GM23338 (cell line): ENCODE results near the gene CFAP126. TPM values are rescaled to one million over a fixed set of nuclear protein-coding genes. Genes with fewer than 3 reads are reported as not detected.
"Not testable (repeated sequence)": the region's sequence is repeated elsewhere in the genome, so short reads cannot be mapped to it uniquely, and the experiment has no call there.

ENCODE experiments used
- ATAC-seq: fragments of 200-7000 bp; cut with Tn5 transposase; 3 replicates; pipeline ENCODE4 v1.9.1; 2020
- DNase-seq: peaks from one replicate; pipeline ENCODE4 v3.0.0-alpha.2; 2015; ENCODE audit warnings: low spot score
- H2AFZ ChIP-seq: fragments of 200-600 bp; sonication (generic); 2 replicates; pipeline ENCODE4 v1.8.0; 2016; ENCODE audit warnings: antibody characterized with exemption, mild to moderate bottlenecking, moderate library complexity
- H3F3A ChIP-seq: fragments of 200-600 bp; sonication (generic); replicated peaks from 2 replicates; pipeline ENCODE4 v1.8.0; 2017; ENCODE audit warnings: antibody characterized with exemption, mixed run types, low read depth
- H3K27ac ChIP-seq: fragments of 200-600 bp; sonication (generic); 2 replicates; pipeline ENCODE4 v1.6.1; 2016; ENCODE audit warnings: low read depth
- H3K27me3 ChIP-seq: fragments of 200-600 bp; sonication (generic); 2 replicates; pipeline ENCODE4 v1.8.0; 2016; ENCODE audit warnings: mild to moderate bottlenecking, mixed run types, moderate library complexity; ENCODE audit not compliant: insufficient read depth
- H3K36me3 ChIP-seq: fragments of 200-600 bp; sonication (generic); 2 replicates; pipeline ENCODE4 v1.8.0; 2016; ENCODE audit warnings: mild to moderate bottlenecking; ENCODE audit not compliant: insufficient read depth
- H3K4me1 ChIP-seq: fragments of 200-600 bp; sonication (generic); 2 replicates; pipeline ENCODE4 v1.8.0; 2016; ENCODE audit warnings: mild to moderate bottlenecking, moderate library complexity; ENCODE audit not compliant: insufficient read depth
- H3K4me2 ChIP-seq: fragments of 200-600 bp; sonication (generic); 2 replicates; pipeline ENCODE4 v1.7.1; 2017; ENCODE audit warnings: mixed run types
- H3K4me3 ChIP-seq: fragments of 200-600 bp; sonication (generic); 2 replicates; pipeline ENCODE4 v1.6.1; 2016; ENCODE audit warnings: mixed run types
- H3K79me2 ChIP-seq: fragments of 200-600 bp; sonication (generic); replicated peaks from 2 replicates; pipeline ENCODE4 v1.8.0; 2017; ENCODE audit warnings: mild to moderate bottlenecking; ENCODE audit not compliant: insufficient read depth
- H3K9me2 ChIP-seq: fragments of 200-600 bp; sonication (generic); 2 replicates; pipeline ENCODE4 v1.8.0; 2017; ENCODE audit not compliant: insufficient read depth
- H4K20me1 ChIP-seq: fragments of 200-600 bp; sonication (generic); replicated peaks from 2 replicates; pipeline ENCODE4 v1.8.0; 2017; ENCODE audit warnings: mild to moderate bottlenecking; ENCODE audit not compliant: insufficient read depth
- H3K27ac Mint-ChIP-seq: 2 replicates; pipeline ENCODE4 v1.8.0; 2020; ENCODE audit warnings: inconsistent platforms, mild to moderate bottlenecking, moderate library complexity, mixed read lengths
- H3K27me3 Mint-ChIP-seq: 3 replicates; pipeline ENCODE4 v1.8.0; 2022; ENCODE audit warnings: low read depth, mild to moderate bottlenecking, moderate library complexity, mixed read lengths, inconsistent platforms; ENCODE audit not compliant: insufficient read depth, poor library complexity
- H3K36me3 Mint-ChIP-seq: 3 replicates; pipeline ENCODE4 v1.8.0; 2021; ENCODE audit warnings: low read depth, mild to moderate bottlenecking, inconsistent platforms, moderate library complexity, mixed read lengths
- H3K4me1 Mint-ChIP-seq: 3 replicates; pipeline ENCODE4 v1.8.0; 2020; ENCODE audit warnings: mild to moderate bottlenecking, inconsistent platforms, mixed read lengths
- H3K4me3 Mint-ChIP-seq: 3 replicates; pipeline ENCODE4 v1.8.0; 2021; ENCODE audit warnings: moderate library complexity, mild to moderate bottlenecking, inconsistent platforms, mixed read lengths
- H3K9me3 Mint-ChIP-seq: 3 replicates; pipeline ENCODE4 v1.8.0; 2020; ENCODE audit warnings: moderate library complexity, mild to moderate bottlenecking, inconsistent platforms, mixed read lengths
- CREB1 ChIP-seq: fragments of 250-450 bp; sonication (Bioruptor Pico); IDR thresholded peaks from 2 replicates; pipeline ENCODE4 v1.5.0; 2020; ENCODE audit warnings: low read depth, mild to moderate bottlenecking, moderate library complexity
- CTCF ChIP-seq, 2 experiments: fragments of 200-600 bp in 1 of 2; sonication (generic) in 1 of 2; conservative IDR thresholded peaks; 2 replicates each; pipeline versions ENCODE4 v1.5.1 to v1.6.1; 2016 to 2017; ENCODE audit warnings: antibody characterized with exemption in 2 of 2, low read depth in 2 of 2, mild to moderate bottlenecking in 2 of 2, moderate library complexity in 1 of 2
- EZH2 ChIP-seq: fragments of 200-600 bp; sonication (generic); IDR thresholded peaks from one replicate; pipeline ENCODE4 v1.8.0; 2017; ENCODE audit warnings: antibody characterized with exemption, mild to moderate bottlenecking, low read depth; ENCODE audit not compliant: unreplicated experiment
- POLR2AphosphoS5 ChIP-seq: IDR thresholded peaks from 2 replicates; pipeline ENCODE4 v1.6.1; 2016; ENCODE audit warnings: antibody characterized with exemption, low read depth
- REST ChIP-seq: IDR thresholded peaks from one replicate; pipeline ENCODE4 v1.6.1; 2018; ENCODE audit warnings: antibody characterized with exemption; ENCODE audit not compliant: unreplicated experiment
- STAT1 ChIP-seq: IDR thresholded peaks from one replicate; pipeline ENCODE4 v1.6.1; 2016; ENCODE audit warnings: antibody characterized with exemption; ENCODE audit not compliant: unreplicated experiment
- ZNF114 ChIP-seq: fragments of 250-450 bp; sonication (Bioruptor Pico); IDR thresholded peaks from 2 replicates; pipeline ENCODE4 v1.5.0; 2020; ENCODE audit warnings: mild to moderate bottlenecking, moderate library complexity
- polyA plus RNA-seq: library from polyadenylated mRNA; unstranded; fragments of >200 nt; fragmentation: Nextera tagmentation; extraction: Ambion mirVana; gene quantifications from 2 replicates; pipeline ENCODE4 v1.2.1, GENCODE V29; 2016
- total RNA-seq: library from RNA; depleted of rRNA; stranded (reverse); fragments of >200 nt; shearing (Covaris generic); gene quantifications from 2 replicates; pipeline ENCODE4 v1.2.3, GENCODE V29; 2014

The CFAP126 gene
- total and polyA plus RNA-seq, 2 experiments from 2014 or later: not detected

GRCh38 chr1:161391611-161392010 is 23.9 kb upstream of the CFAP126 start (continued):
- TF ChIP-seq EZH2 (no peak), POLR2AphosphoS5 (no peak)

- H3K79me2 ChIP-seq, H3K27ac Mint-ChIP-seq, H3K36me3 Mint-ChIP-seq, H2AFZ ChIP-seq, H3K9me3 Mint-ChIP-seq, ATAC-seq, DNase-seq, H3K9me2 ChIP-seq, H3K27ac ChIP-seq, H4K20me1 ChIP-seq, H3K4me1 Mint-ChIP-seq, H3K27me3 ChIP-seq, H3K36me3 ChIP-seq, H3F3A ChIP-seq, H3K4me1 ChIP-seq: not testable (repeated sequence)
- Mint-ChIP-seq H3K4me3 (peak overlapping the region; percentile 93), H3K27me3 (peaks cover 11% of the 10 kb centered on the region)
- Histone ChIP-seq H3K4me3 (peak overlapping the region; percentile 89; the same call in 1 of the 2 replicates), H3K4me2 (peak overlapping the region; percentile 95; the same call in 1 of the 2 replicates)
Measured at GRCh38 chr1:161391136-161391535, 23.5 kb upstream of the CFAP126 start.

- Mint-ChIP-seq H3K4me3 (peak overlapping the region; percentile 93), H3K27me3 (peaks cover 11% of the 10 kb centered on the region), H3K27ac (peak overlapping the region; percentile 92), H3K4me1 (peaks cover 9% of the 10 kb centered on the region; the same call in 2 of the 3 replicates), H3K36me3 (peaks cover 3% of the 10 kb centered on the region; the same call in 1 of the 3 replicates), H3K9me3 (no peaks in the 10 kb centered on the region)
- no peak for TF ChIP-seq CTCF (conservative IDR thresholded peaks at IDR 0.05; ENCODE audit: low read depth in 2 of 2)
- Histone ChIP-seq H3K4me3 (peak overlapping the region; percentile 89), H3K9me2 (peaks cover 4% of the 10 kb centered on the region; the same call in 1 of the 2 replicates), H3F3A (0 out of 2 replicates have a peak, but pooled peaks cover 4% of the 10 kb centered on the region), H3K27ac (no peak overlapping the region), H3K4me1 (no peaks in the 10 kb centered on the region), H2AFZ (peak overlapping the region; percentile 98), H3K36me3 (no peaks in the 10 kb centered on the region), H3K4me2 (peak overlapping the region; percentile 95), H4K20me1 (no peaks in the 10 kb centered on the region), H3K27me3 (0 out of 2 replicates have a peak, but pooled peaks cover 8% of the 10 kb centered on the region), H3K79me2 (no peaks in the 10 kb centered on the region)
- ATAC-seq (no peak), DNase-seq (no peak)
Measured at GRCh38 chr1:161390559-161390858, 22.8 kb upstream of the CFAP126 start.

- H3K27me3 Mint-ChIP-seq: peaks cover 11% of the 10 kb centered on the region
- Histone ChIP-seq H3K36me3 (no peaks in the 10 kb centered on the region), H3K9me2 (peaks cover 4% of the 10 kb centered on the region; the same call in 1 of the 2 replicates), H3K79me2 (no peaks in the 10 kb centered on the region), H3K27me3 (0 out of 2 replicates have a peak, but pooled peaks cover 8% of the 10 kb centered on the region), H4K20me1 (no peaks in the 10 kb centered on the region), H2AFZ (peak overlapping the region; percentile 100), H3K4me3 (peak overlapping the region; percentile 89), H3K4me2 (peak overlapping the region; percentile 96), H3K4me1 (no peaks in the 10 kb centered on the region), H3K27ac (no peak overlapping the region), H3F3A (0 out of 2 replicates have a peak, but pooled peaks cover 4% of the 10 kb centered on the region)
- peak overlapping the region; percentile 93 for H3K4me3 Mint-ChIP-seq
- H3K36me3 Mint-ChIP-seq: peaks cover 3% of the 10 kb centered on the region; the same call in 1 of the 3 replicates
- H3K4me1 Mint-ChIP-seq: peaks cover 9% of the 10 kb centered on the region; the same call in 2 of the 3 replicates
- ATAC-seq: peak; percentile 90
- DNase-seq: peak; percentile 96
- no peaks in the 10 kb centered on the region for H3K9me3 Mint-ChIP-seq
- H3K27ac Mint-ChIP-seq: peak overlapping the region; percentile 95
- TF ChIP-seq POLR2AphosphoS5 (peak; percentile 97), REST (no peak), ZNF114 (CRISPR knock-in tag) (no peak), CREB1 (CRISPR knock-in tag) (peak; percentile 62), STAT1 (no peak)
Measured at GRCh38 chr1:161389691-161390558, 22.2 kb upstream of the CFAP126 start.
